ENCODE results near the gene CDH5. TPM values are rescaled to one million over a fixed set of nuclear protein-coding genes. Genes with fewer than 3 reads are reported as not detected.

The CDH5 gene
- total RNA-seq, 4 donors from 2014 or later, result 5.3 to 28.1 (median 11.4) TPM

GRCh38 chr16:66400503-66401380 is 34.3 kb downstream of the CDH5 start:
- TF ChIP-seq CTCF (IDR thresholded peaks at IDR 0.05) (no peak), POLR2A (IDR thresholded peaks at IDR 0.05) (no peak)
- no peaks in the 10 kb centered on the region for H3K9me3 ChIP-seq
- no peaks in the 10 kb centered on the region for H3K36me3 ChIP-seq
- no peaks in the 10 kb centered on the region for H3K27me3 ChIP-seq
- H3K27ac ChIP-seq, result no peak overlapping the region
- peak in 1 of 3 donors; percentile 34 for DNase-seq
- H3K4me3 ChIP-seq, result no peak overlapping the region
- H3K4me1 ChIP-seq, result no peaks in the 10 kb centered on the region

- Histone ChIP-seq H3K4me1 (peaks cover 0 to under 1% (median 0%) of the 10 kb centered on the region in 4 donors), H3K36me3 (no peaks in the 10 kb centered on the region), H3K27ac (no peak overlapping the region), H3K27me3 (no peaks in the 10 kb centered on the region), H3K4me3 (no peak overlapping the region), H3K9me3 (no peaks in the 10 kb centered on the region)
- TF ChIP-seq CTCF (IDR thresholded peaks at IDR 0.05) (no peak), POLR2A (IDR thresholded peaks at IDR 0.05) (no peak)
- DNase-seq, result peak in 1 of 3 donors; percentile 18
These were observed 35.1 kb downstream of the CDH5 start for GRCh38 chr16:66401610-66402009.

GRCh38 chr16:66402166-66402565 is 35.7 kb downstream of the CDH5 start:
- peak in 1 of 3 donors; percentile 24 for DNase-seq
- H3K9me3 ChIP-seq, result no peaks in the 10 kb centered on the region
- no peaks in the 10 kb centered on the region for H3K36me3 ChIP-seq
- no peaks in the 10 kb centered on the region for H3K27me3 ChIP-seq
- H3K27ac ChIP-seq, result no peak overlapping the region
- TF ChIP-seq CTCF (IDR thresholded peaks at IDR 0.05) (no peak), POLR2A (IDR thresholded peaks at IDR 0.05) (no peak)
- H3K4me3 ChIP-seq, result no peak overlapping the region
- H3K4me1 ChIP-seq, result peaks cover 0 to 6% (median 0%) of the 10 kb centered on the region in 4 donors

- Histone ChIP-seq H3K4me1 (peaks cover 0 to 8% (median 0%) of the 10 kb centered on the region in 4 donors), H3K36me3 (no peaks in the 10 kb centered on the region), H3K4me3 (no peak overlapping the region), H3K9me3 (no peaks in the 10 kb centered on the region), H3K27me3 (no peaks in the 10 kb centered on the region), H3K27ac (no peak overlapping the region)
- peak in 1 of 3 donors; percentile 38 for DNase-seq
- no peak for TF ChIP-seq POLR2A (IDR thresholded peaks at IDR 0.05)
- TF ChIP-seq CTCF (IDR thresholded peaks at IDR 0.05), result no peak
These were observed 36.2 kb downstream of the CDH5 start for GRCh38 chr16:66402591-66403230.

- no peaks in the 10 kb centered on the region for H3K9me3 ChIP-seq
- no peak overlapping the region for H3K4me3 ChIP-seq
- no peak overlapping the region for H3K27ac ChIP-seq
- peak in 1 of 3 donors; percentile 27 for DNase-seq
- H3K36me3 ChIP-seq, result no peaks in the 10 kb centered on the region
- H3K27me3 ChIP-seq, result no peaks in the 10 kb centered on the region
- TF ChIP-seq CTCF (IDR thresholded peaks at IDR 0.05) (no peak), POLR2A (IDR thresholded peaks at IDR 0.05) (no peak)
- peaks cover 0 to 17% (median 0%) of the 10 kb centered on the region in 4 donors for H3K4me1 ChIP-seq
These were observed 37.1 kb downstream of the CDH5 start for GRCh38 chr16:66403531-66404145.

Measured in Peyer's patch (tissue), 4 donors.